ENCODE results near the gene PPFIBP1.

Gene PPFIBP1

GRCh38 chr12:27608890-27609289 is 84.9 kb downstream of the PPFIBP1 start:
- H3K4me1 ChIP-seq (ENCODE audit: control extremely low read depth in 1 of 4, control insufficient read depth in 4 of 4, insufficient read depth in 4 of 4, low read length in 3 of 4): no peaks in the 10 kb centered on the region
- no peak for DNase-seq
- no peaks in the 10 kb centered on the region for H3K27me3 ChIP-seq (replicated peaks in 2 of 5; ENCODE audit: control insufficient read depth in 4 of 5, insufficient read depth in 5 of 5, low read length in 4 of 5)
- H3K9me3 ChIP-seq (ENCODE audit: control extremely low read depth in 1 of 5, control insufficient read depth in 4 of 5, insufficient read depth in 2 of 5, low read depth in 1 of 5, low read length in 4 of 5): peaks cover 0 to 4% (median 1%) of the 10 kb centered on the region in 5 experiments
- no peak overlapping the region for H3K4me3 ChIP-seq (ENCODE audit: control insufficient read depth in 1 of 7, extremely low read depth in 1 of 7, insufficient read depth in 4 of 7, low read depth in 2 of 7, low read length in 6 of 7)
- no peak overlapping the region for H3K27ac ChIP-seq (ENCODE audit: insufficient read depth in 1 of 2, low read depth in 1 of 2, low read length in 2 of 2, poor library complexity in 1 of 2, severe bottlenecking in 2 of 2)
- CTCF ChIA-PET: no interaction called here
- 100% methylated on average over 5 of the region's 8 CpGs for WGBS (ENCODE audit: insufficient coverage)
- POLR2A ChIA-PET: no interaction called here
- H3K36me3 ChIP-seq (ENCODE audit: control insufficient read depth in 4 of 4, insufficient read depth in 4 of 4, low read length in 3 of 4): no peaks in the 10 kb centered on the region

GRCh38 chr12:27610374-27610773 is 86.4 kb downstream of the PPFIBP1 start:
- ChIA-PET POLR2A (no interaction called here), CTCF (no interaction called here)
- no peaks in the 10 kb centered on the region for H3K4me1 ChIP-seq (ENCODE audit: control extremely low read depth in 1 of 4, control insufficient read depth in 4 of 4, insufficient read depth in 4 of 4, low read length in 3 of 4)
- H3K27ac ChIP-seq (ENCODE audit: insufficient read depth in 1 of 2, low read depth in 1 of 2, low read length in 2 of 2, poor library complexity in 1 of 2, severe bottlenecking in 2 of 2): no peak overlapping the region
- H3K4me3 ChIP-seq (ENCODE audit: control insufficient read depth in 1 of 7, extremely low read depth in 1 of 7, insufficient read depth in 4 of 7, low read depth in 2 of 7, low read length in 6 of 7): no peak overlapping the region
- H3K9me3 ChIP-seq (ENCODE audit: control extremely low read depth in 1 of 5, control insufficient read depth in 4 of 5, insufficient read depth in 2 of 5, low read depth in 1 of 5, low read length in 4 of 5): no peaks in the 10 kb centered on the region
- DNase-seq: no peak
- H3K27me3 ChIP-seq (replicated peaks in 2 of 5; ENCODE audit: control insufficient read depth in 4 of 5, insufficient read depth in 5 of 5, low read length in 4 of 5): no peaks in the 10 kb centered on the region
- WGBS (ENCODE audit: insufficient coverage): 100% methylated on average over 1 of the region's 2 CpGs
- H3K36me3 ChIP-seq (ENCODE audit: control insufficient read depth in 4 of 4, insufficient read depth in 4 of 4, low read length in 3 of 4): no peaks in the 10 kb centered on the region

DNA sequence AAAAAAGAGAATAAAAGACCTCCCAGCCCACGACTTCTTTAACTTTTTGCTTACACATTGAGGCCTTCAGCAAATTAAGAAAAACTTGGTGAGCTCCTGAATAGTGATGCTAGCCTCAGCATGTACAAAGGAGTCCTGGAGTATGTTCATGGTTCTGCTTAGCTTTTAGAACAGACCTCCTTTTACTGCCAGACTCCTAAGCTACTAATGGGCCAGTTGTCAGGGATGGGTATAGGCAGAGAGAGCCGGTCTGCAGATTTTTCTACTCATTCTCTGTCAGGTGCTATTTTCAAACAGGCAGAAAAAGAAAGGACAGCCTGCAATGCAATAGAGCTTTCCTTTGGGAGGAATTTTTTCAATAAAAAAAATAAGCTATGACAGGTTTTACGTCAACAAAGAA is 90.4 kb downstream of the PPFIBP1 start:
- Histone ChIP-seq H3K4me3 (ENCODE audit: control insufficient read depth in 1 of 7, extremely low read depth in 1 of 7, insufficient read depth in 4 of 7, low read depth in 2 of 7, low read length in 6 of 7) (no peak overlapping the region), H3K9me3 (ENCODE audit: control extremely low read depth in 1 of 5, control insufficient read depth in 4 of 5, insufficient read depth in 2 of 5, low read depth in 1 of 5, low read length in 4 of 5) (no peaks in the 10 kb centered on the region), H3K27ac (ENCODE audit: insufficient read depth in 1 of 2, low read depth in 1 of 2, low read length in 2 of 2, poor library complexity in 1 of 2, severe bottlenecking in 2 of 2) (no peak overlapping the region), H3K27me3 (replicated peaks in 2 of 5; ENCODE audit: control insufficient read depth in 4 of 5, insufficient read depth in 5 of 5, low read length in 4 of 5) (no peaks in the 10 kb centered on the region), H3K36me3 (ENCODE audit: control insufficient read depth in 4 of 4, insufficient read depth in 4 of 4, low read length in 3 of 4) (no peaks in the 10 kb centered on the region), H3K4me1 (ENCODE audit: control extremely low read depth in 1 of 4, control insufficient read depth in 4 of 4, insufficient read depth in 4 of 4, low read length in 3 of 4) (peaks cover 0 to 4% (median 1%) of the 10 kb centered on the region in 4 experiments)
- DNase-seq: no peak
- CTCF ChIA-PET: interaction anchor here (1.4 to 1.6 kb wide), 2 partner anchors 12 to 190 kb away, joined by 3 read pairs; no protein-coding TSS in a partner anchor
- no CpG with 5 or more reads among the region's 3 CpGs for WGBS (ENCODE audit: insufficient coverage)
- POLR2A ChIA-PET: interaction anchor here (0.9 kb wide), 1 partner anchor 8 kb away, joined by 4 read pairs; no protein-coding TSS in a partner anchor

DNA sequence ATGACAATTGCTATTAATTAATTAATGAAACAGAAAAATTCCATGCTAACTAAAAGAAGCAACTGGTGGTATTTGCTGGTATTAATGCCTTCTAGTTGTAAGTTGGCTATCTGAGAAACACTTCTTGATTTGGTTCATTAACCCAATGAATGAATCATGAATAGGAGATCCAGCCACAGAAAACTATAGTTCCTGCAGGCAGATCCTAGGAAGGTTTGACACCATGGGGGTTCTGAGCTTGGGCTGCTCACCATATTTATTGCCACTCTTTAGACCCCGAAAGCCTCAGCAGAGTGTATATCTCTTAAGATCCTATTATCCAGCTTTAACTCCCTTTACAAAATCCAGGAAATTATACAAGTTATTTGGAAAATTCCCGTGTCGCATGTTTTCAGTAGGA is 90.9 kb downstream of the PPFIBP1 start:
- H3K36me3 ChIP-seq (ENCODE audit: control insufficient read depth in 4 of 4, insufficient read depth in 4 of 4, low read length in 3 of 4): no peaks in the 10 kb centered on the region
- CTCF ChIA-PET: interaction anchor here (1.4 kb wide), 1 partner anchor 190 kb away, joined by 3 read pairs; no protein-coding TSS in a partner anchor
- no peaks in the 10 kb centered on the region for H3K9me3 ChIP-seq (ENCODE audit: control extremely low read depth in 1 of 5, control insufficient read depth in 4 of 5, insufficient read depth in 2 of 5, low read depth in 1 of 5, low read length in 4 of 5)
- WGBS (ENCODE audit: insufficient coverage): 100% methylated on average over 1 of the region's 3 CpGs
- no peak overlapping the region for H3K4me3 ChIP-seq (ENCODE audit: control insufficient read depth in 1 of 7, extremely low read depth in 1 of 7, insufficient read depth in 4 of 7, low read depth in 2 of 7, low read length in 6 of 7)
- no peak for DNase-seq
- POLR2A ChIA-PET: interaction anchor here (0.9 kb wide), 1 partner anchor 9 kb away, joined by 4 read pairs; no protein-coding TSS in a partner anchor
- no peak overlapping the region for H3K27ac ChIP-seq (ENCODE audit: insufficient read depth in 1 of 2, low read depth in 1 of 2, low read length in 2 of 2, poor library complexity in 1 of 2, severe bottlenecking in 2 of 2)
- peaks cover 0 to 5% (median 1%) of the 10 kb centered on the region in 4 experiments for H3K4me1 ChIP-seq (ENCODE audit: control extremely low read depth in 1 of 4, control insufficient read depth in 4 of 4, insufficient read depth in 4 of 4, low read length in 3 of 4)
- no peaks in the 10 kb centered on the region for H3K27me3 ChIP-seq (replicated peaks in 2 of 5; ENCODE audit: control insufficient read depth in 4 of 5, insufficient read depth in 5 of 5, low read length in 4 of 5)

DNA sequence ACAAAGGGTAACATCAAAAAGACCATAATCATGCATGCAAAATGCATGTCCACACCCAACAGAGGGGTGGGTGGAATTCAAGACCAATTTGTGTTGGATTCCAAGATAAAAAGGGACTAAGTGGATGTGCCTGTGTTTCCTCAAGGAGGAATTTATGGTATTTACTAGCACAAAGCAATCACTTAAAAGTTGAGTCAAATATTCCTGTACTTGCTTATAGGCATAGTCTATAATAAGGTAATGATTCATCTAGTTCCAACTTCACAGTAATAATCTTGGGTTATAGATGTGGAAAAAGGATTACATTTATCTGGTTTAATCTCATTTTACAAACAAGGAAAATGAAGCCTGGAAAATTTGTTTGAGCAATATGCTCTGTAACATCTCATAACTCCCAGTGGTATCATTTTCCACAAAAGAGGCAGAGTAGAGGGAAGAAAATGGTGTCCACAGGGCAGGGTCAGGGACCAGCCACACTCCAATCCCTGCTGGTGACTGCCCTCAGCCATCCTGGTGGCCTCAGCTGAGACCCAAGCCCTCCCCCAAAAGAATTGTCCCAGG is 91.4 kb downstream of the PPFIBP1 start:
- no peaks in the 10 kb centered on the region for H3K9me3 ChIP-seq (ENCODE audit: control extremely low read depth in 1 of 5, control insufficient read depth in 4 of 5, insufficient read depth in 2 of 5, low read depth in 1 of 5, low read length in 4 of 5)
- CTCF ChIA-PET: no interaction called here
- H3K27ac ChIP-seq (ENCODE audit: insufficient read depth in 1 of 2, low read depth in 1 of 2, low read length in 2 of 2, poor library complexity in 1 of 2, severe bottlenecking in 2 of 2): no peak overlapping the region
- H3K27me3 ChIP-seq (replicated peaks in 2 of 5; ENCODE audit: control insufficient read depth in 4 of 5, insufficient read depth in 5 of 5, low read length in 4 of 5): no peaks in the 10 kb centered on the region
- no peak overlapping the region for H3K4me3 ChIP-seq (ENCODE audit: control insufficient read depth in 1 of 7, extremely low read depth in 1 of 7, insufficient read depth in 4 of 7, low read depth in 2 of 7, low read length in 6 of 7)
- no peaks in the 10 kb centered on the region for H3K36me3 ChIP-seq (ENCODE audit: control insufficient read depth in 4 of 4, insufficient read depth in 4 of 4, low read length in 3 of 4)
- DNase-seq: no peak
- POLR2A ChIA-PET: no interaction called here
- H3K4me1 ChIP-seq (ENCODE audit: control extremely low read depth in 1 of 4, control insufficient read depth in 4 of 4, insufficient read depth in 4 of 4, low read length in 3 of 4): peaks cover 0 to 5% (median 1%) of the 10 kb centered on the region in 4 experiments

- H3K36me3 ChIP-seq (ENCODE audit: control insufficient read depth in 4 of 4, insufficient read depth in 4 of 4, low read length in 3 of 4): no peaks in the 10 kb centered on the region
- POLR2A ChIA-PET: no interaction called here
- WGBS (ENCODE audit: insufficient coverage): 89% methylated on average over 4 of the region's 5 CpGs
- CTCF ChIA-PET: interaction anchor here (1.0 kb wide), 1 partner anchor 40 kb away, joined by 3 read pairs; no protein-coding TSS in a partner anchor
- no peaks in the 10 kb centered on the region for H3K27me3 ChIP-seq (replicated peaks in 2 of 5; ENCODE audit: control insufficient read depth in 4 of 5, insufficient read depth in 5 of 5, low read length in 4 of 5)
- H3K27ac ChIP-seq (ENCODE audit: insufficient read depth in 1 of 2, low read depth in 1 of 2, low read length in 2 of 2, poor library complexity in 1 of 2, severe bottlenecking in 2 of 2): no peak overlapping the region
- no peaks in the 10 kb centered on the region for H3K9me3 ChIP-seq (ENCODE audit: control extremely low read depth in 1 of 5, control insufficient read depth in 4 of 5, insufficient read depth in 2 of 5, low read depth in 1 of 5, low read length in 4 of 5)
- peaks cover 0 to 5% (median 1%) of the 10 kb centered on the region in 4 experiments for H3K4me1 ChIP-seq (ENCODE audit: control extremely low read depth in 1 of 4, control insufficient read depth in 4 of 4, insufficient read depth in 4 of 4, low read length in 3 of 4)
- DNase-seq: no peak
- no peak overlapping the region for H3K4me3 ChIP-seq (ENCODE audit: control insufficient read depth in 1 of 7, extremely low read depth in 1 of 7, insufficient read depth in 4 of 7, low read depth in 2 of 7, low read length in 6 of 7)
Measured at GRCh38 chr12:27616356-27617142, 92.5 kb downstream of the PPFIBP1 start.

GRCh38 chr12:27618836-27619235 is 94.8 kb downstream of the PPFIBP1 start:
- H3K36me3 ChIP-seq (ENCODE audit: control insufficient read depth in 4 of 4, insufficient read depth in 4 of 4, low read length in 3 of 4): no peaks in the 10 kb centered on the region
- 97% methylated on average over 5 of the region's 7 CpGs for WGBS (ENCODE audit: insufficient coverage)
- POLR2A ChIA-PET: no interaction called here
- no peaks in the 10 kb centered on the region for H3K27me3 ChIP-seq (replicated peaks in 2 of 5; ENCODE audit: control insufficient read depth in 4 of 5, insufficient read depth in 5 of 5, low read length in 4 of 5)
- peaks cover 0 to 5% (median 1%) of the 10 kb centered on the region in 4 experiments for H3K4me1 ChIP-seq (ENCODE audit: control extremely low read depth in 1 of 4, control insufficient read depth in 4 of 4, insufficient read depth in 4 of 4, low read length in 3 of 4)
- CTCF ChIA-PET: no interaction called here
- no peak overlapping the region for H3K27ac ChIP-seq (ENCODE audit: insufficient read depth in 1 of 2, low read depth in 1 of 2, low read length in 2 of 2, poor library complexity in 1 of 2, severe bottlenecking in 2 of 2)
- H3K9me3 ChIP-seq (ENCODE audit: control extremely low read depth in 1 of 5, control insufficient read depth in 4 of 5, insufficient read depth in 2 of 5, low read depth in 1 of 5, low read length in 4 of 5): no peaks in the 10 kb centered on the region
- H3K4me3 ChIP-seq (ENCODE audit: control insufficient read depth in 1 of 7, extremely low read depth in 1 of 7, insufficient read depth in 4 of 7, low read depth in 2 of 7, low read length in 6 of 7): no peak overlapping the region
- DNase-seq: no peak

Measured in common myeloid progenitor, CD34-positive (primary cell).